CD4-positive, alpha-beta memory T cell (primary cell): ENCODE results near the gene RASGRF1. TPM values are rescaled to one million over a fixed set of nuclear protein-coding genes. Genes with fewer than 3 reads are reported as not detected.

Source experiments
- CTCF ChIA-PET: fragments of 350-600 bp; sonication (Branson Sonifier 250); formaldehyde crosslinking; loops from one replicate; lab custom pipeline; 2021; ENCODE audit warnings: inconsistent platforms; ENCODE audit not compliant: partially characterized antibody; lab: Charles Lee
- POLR2A ChIA-PET: fragments of 350-600 bp; sonication (Branson Sonifier 250); formaldehyde crosslinking; loops from one replicate; lab custom pipeline; 2021; ENCODE audit not compliant: partially characterized antibody; lab: Charles Lee
- DNase-seq, 5 donors: peaks; one replicate each; pipeline versions ENCODE4 v3.0.0 to v3.0.0-alpha.2; 2020 to 2022; ENCODE audit warnings: mixed read lengths in 1 of 5
- H3K27ac ChIP-seq: one replicate; pipeline ENCODE4 v1.7.0; 2013; ENCODE audit warnings: low read depth, low read length
- H3K27me3 ChIP-seq: 2 replicates; pipeline ENCODE4 v1.7.0; 2013; ENCODE audit warnings: mild to moderate bottlenecking, low read length, moderate library complexity; ENCODE audit not compliant: insufficient read depth
- H3K36me3 ChIP-seq: 2 replicates; pipeline ENCODE4 v1.7.0; 2013; ENCODE audit warnings: mild to moderate bottlenecking, low read length, moderate library complexity; ENCODE audit not compliant: insufficient read depth
- H3K4me1 ChIP-seq: 2 replicates; pipeline ENCODE4 v1.7.0; 2013; ENCODE audit warnings: mild to moderate bottlenecking, low read length, moderate library complexity; ENCODE audit not compliant: insufficient read depth
- H3K4me3 ChIP-seq, 2 donors: one replicate each; pipeline ENCODE4 v1.7.0; 2013; ENCODE audit warnings: low read length in 2 of 2, mild to moderate bottlenecking in 1 of 2
- H3K9me3 ChIP-seq, 2 donors: one replicate each; pipeline ENCODE4 v1.7.0; 2013; ENCODE audit warnings: low read length in 2 of 2, control low read depth in 1 of 2; ENCODE audit not compliant: control insufficient read depth in 1 of 2
- H3K27ac Mint-ChIP-seq, 7 donors: one replicate each; pipeline ENCODE4 v1.8.0; 2020 to 2021; ENCODE audit warnings: mixed read lengths in 7 of 7, mild to moderate bottlenecking in 6 of 7, inconsistent platforms in 3 of 7, moderate library complexity in 3 of 7
- H3K27me3 Mint-ChIP-seq, 2 donors: one replicate each; pipeline ENCODE4 v1.8.0; 2020 to 2021; ENCODE audit warnings: mixed read lengths in 2 of 2
- H3K36me3 Mint-ChIP-seq, 2 donors: one replicate each; pipeline ENCODE4 v1.8.0; 2020 to 2021; ENCODE audit warnings: mixed read lengths in 2 of 2, inconsistent platforms in 1 of 2, mild to moderate bottlenecking in 1 of 2
- H3K4me1 Mint-ChIP-seq, 4 donors: one replicate each; pipeline ENCODE4 v1.8.0; 2020 to 2021; ENCODE audit warnings: mixed read lengths in 4 of 4, mild to moderate bottlenecking in 1 of 4
- H3K4me3 Mint-ChIP-seq, 8 donors: one replicate each; pipeline ENCODE4 v1.8.0; 2020 to 2021; ENCODE audit warnings: mixed read lengths in 8 of 8, mild to moderate bottlenecking in 7 of 8, moderate library complexity in 6 of 8, inconsistent platforms in 3 of 8
- H3K9me3 Mint-ChIP-seq, 8 donors: one replicate each; pipeline ENCODE4 v1.8.0; 2020 to 2021; ENCODE audit warnings: mixed read lengths in 8 of 8, mild to moderate bottlenecking in 5 of 8, inconsistent platforms in 3 of 8, moderate library complexity in 1 of 8
- intact Hi-C: fragments of 100-400 bp; cut with micrococcal nuclease; formaldehyde crosslinking; loops from one replicate; pipeline ENCODE4 v1.15.1; 2023
- polyA plus RNA-seq, 2 donors: library from polyadenylated mRNA; unstranded; fragments of 300-500 nt; fragmentation: Illumina TruSeq; gene quantifications; one replicate each; pipeline ENCODE4 v1.2.3, GENCODE V29; 2021
- total RNA-seq, 2 experiments: library from RNA; stranded (reverse); gene quantifications; one replicate each; pipeline ENCODE4 v1.2.3, GENCODE V29; 2021

RASGRF1 gene
- total and polyA plus RNA-seq, 4 experiments from 2014 or later = not detected

GRCh38 chr15:79036323-79036722 lies 54.3 kb downstream of the RASGRF1 start:
- no peak overlapping the region for H3K4me3 Mint-ChIP-seq
- intact Hi-C loops = no loop called here
- CTCF ChIA-PET = no interaction called here

GRCh38 chr15:79035814-79036213 lies 54.8 kb downstream of the RASGRF1 start:
- H3K9me3 ChIP-seq = no peaks in the 10 kb centered on the region
- intact Hi-C loops = no loop called here
- ChIA-PET POLR2A (no interaction called here), CTCF (no interaction called here)
- no peaks in the 10 kb centered on the region for H3K4me1 ChIP-seq
- no peak overlapping the region for H3K27ac ChIP-seq
- no peaks in the 10 kb centered on the region for H3K36me3 ChIP-seq
- H3K36me3 Mint-ChIP-seq = no peaks in the 10 kb centered on the region
- H3K27ac Mint-ChIP-seq = no peak overlapping the region
- no peaks in the 10 kb centered on the region for H3K4me1 Mint-ChIP-seq
- no peak overlapping the region for H3K4me3 Mint-ChIP-seq
- H3K9me3 Mint-ChIP-seq = no peaks in the 10 kb centered on the region
- DNase-seq = no peak
- no peaks in the 10 kb centered on the region for H3K27me3 ChIP-seq
- H3K4me3 ChIP-seq = no peak overlapping the region
- peaks cover 15 to 17% of the 10 kb centered on the region in 2 donors for H3K27me3 Mint-ChIP-seq

More at GRCh38 chr15:79036323-79036722, 54.3 kb downstream of the RASGRF1 start:
- Mint-ChIP-seq H3K36me3 (no peaks in the 10 kb centered on the region), H3K9me3 (peaks cover 0 to 1% (median 0%) of the 10 kb centered on the region in 8 donors), H3K27ac (no peak overlapping the region), H3K27me3 (peaks cover 16 to 19% of the 10 kb centered on the region in 2 donors), H3K4me1 (no peaks in the 10 kb centered on the region)
- Histone ChIP-seq H3K4me1 (no peaks in the 10 kb centered on the region), H3K27ac (no peak overlapping the region), H3K27me3 (no peaks in the 10 kb centered on the region), H3K9me3 (no peaks in the 10 kb centered on the region), H3K36me3 (no peaks in the 10 kb centered on the region), H3K4me3 (no peak overlapping the region)
- POLR2A ChIA-PET = no interaction called here
- no peak for DNase-seq

DNA sequence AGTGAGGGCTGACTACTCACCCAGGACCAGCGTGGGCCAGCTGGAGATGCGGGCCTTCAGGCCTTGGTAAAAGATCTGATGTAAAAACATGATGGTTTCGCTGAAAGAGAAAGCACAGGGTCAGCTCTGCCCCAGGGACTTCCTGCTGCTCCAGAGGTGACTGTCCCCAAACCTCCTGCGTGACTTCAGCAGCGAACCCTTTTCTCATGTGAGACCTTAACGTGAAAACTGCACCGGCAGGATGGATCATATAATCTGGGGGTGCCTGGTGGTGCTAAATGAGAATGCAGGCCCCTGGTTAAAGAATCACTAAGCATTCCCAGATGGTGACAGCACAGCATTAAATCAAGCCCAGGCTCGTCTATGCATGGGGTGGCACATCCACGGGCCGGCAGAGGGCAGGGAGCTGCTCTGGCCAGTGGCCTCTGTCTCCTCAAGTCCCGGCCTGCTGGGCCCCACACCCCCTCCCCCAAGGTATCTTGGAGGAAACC lies 55.4 kb downstream of the RASGRF1 start:
- no peak overlapping the region for H3K27ac Mint-ChIP-seq
- DNase-seq = no peak
- H3K27me3 ChIP-seq = no peaks in the 10 kb centered on the region
- H3K4me3 Mint-ChIP-seq = no peak overlapping the region
- no peaks in the 10 kb centered on the region for H3K4me1 Mint-ChIP-seq
- no peak overlapping the region for H3K27ac ChIP-seq
- H3K4me1 ChIP-seq = no peaks in the 10 kb centered on the region
- H3K27me3 Mint-ChIP-seq = peaks cover 13 to 14% of the 10 kb centered on the region in 2 donors
- no peaks in the 10 kb centered on the region for H3K9me3 ChIP-seq
- H3K9me3 Mint-ChIP-seq = no peaks in the 10 kb centered on the region
- ChIA-PET POLR2A (no interaction called here), CTCF (no interaction called here)
- no peaks in the 10 kb centered on the region for H3K36me3 ChIP-seq
- H3K4me3 ChIP-seq = no peak overlapping the region
- H3K36me3 Mint-ChIP-seq = no peaks in the 10 kb centered on the region
- intact Hi-C loops = no loop called here

DNA sequence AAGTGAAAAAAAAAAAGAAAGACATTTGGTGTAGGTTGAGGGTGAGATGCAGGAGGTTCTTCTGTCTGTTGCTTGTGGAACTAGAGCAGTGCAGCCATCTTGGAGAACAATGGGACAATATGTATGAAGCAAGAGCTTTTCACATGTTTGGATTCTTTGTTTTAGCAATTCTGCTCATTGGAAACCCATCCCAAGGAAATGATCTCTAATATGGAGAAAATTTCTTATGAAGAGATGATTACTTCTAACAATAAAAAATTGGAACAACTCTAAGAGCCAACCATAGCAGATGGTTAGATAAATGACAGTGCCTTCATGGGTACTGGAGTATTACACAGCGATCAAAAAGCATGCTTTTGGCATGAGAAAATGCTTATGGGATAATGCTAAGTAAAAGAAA lies 56.3 kb downstream of the RASGRF1 start:
- no peak overlapping the region for H3K27ac ChIP-seq
- no peak for DNase-seq
- no peak overlapping the region for H3K4me3 ChIP-seq
- ChIA-PET CTCF (no interaction called here), POLR2A (no interaction called here)
- no peaks in the 10 kb centered on the region for H3K36me3 ChIP-seq
- Mint-ChIP-seq H3K36me3 (no peaks in the 10 kb centered on the region), H3K4me3 (no peak overlapping the region), H3K27me3 (peaks cover 11 to 14% of the 10 kb centered on the region in 2 donors), H3K9me3 (peaks cover 0 to 1% (median 0%) of the 10 kb centered on the region in 8 donors), H3K4me1 (no peaks in the 10 kb centered on the region), H3K27ac (no peak overlapping the region)
- no peaks in the 10 kb centered on the region for H3K9me3 ChIP-seq
- no peaks in the 10 kb centered on the region for H3K27me3 ChIP-seq
- intact Hi-C loops = no loop called here
- no peaks in the 10 kb centered on the region for H3K4me1 ChIP-seq

GRCh38 chr15:79032656-79033055 lies 57.9 kb downstream of the RASGRF1 start:
- DNase-seq = no peak
- Histone ChIP-seq H3K36me3 (no peaks in the 10 kb centered on the region), H3K4me3 (no peak overlapping the region), H3K9me3 (no peaks in the 10 kb centered on the region), H3K27ac (no peak overlapping the region), H3K27me3 (no peaks in the 10 kb centered on the region), H3K4me1 (no peaks in the 10 kb centered on the region)
- CTCF ChIA-PET = no interaction called here
- no peak overlapping the region for H3K27ac Mint-ChIP-seq
- no peaks in the 10 kb centered on the region for H3K4me1 Mint-ChIP-seq
- H3K27me3 Mint-ChIP-seq = peaks cover 11 to 14% of the 10 kb centered on the region in 2 donors
- no peak overlapping the region for H3K4me3 Mint-ChIP-seq
- no peaks in the 10 kb centered on the region for H3K36me3 Mint-ChIP-seq
- POLR2A ChIA-PET = no interaction called here
- peaks cover 0 to 2% (median 0%) of the 10 kb centered on the region in 8 donors for H3K9me3 Mint-ChIP-seq
- intact Hi-C loops = no loop called here

DNA sequence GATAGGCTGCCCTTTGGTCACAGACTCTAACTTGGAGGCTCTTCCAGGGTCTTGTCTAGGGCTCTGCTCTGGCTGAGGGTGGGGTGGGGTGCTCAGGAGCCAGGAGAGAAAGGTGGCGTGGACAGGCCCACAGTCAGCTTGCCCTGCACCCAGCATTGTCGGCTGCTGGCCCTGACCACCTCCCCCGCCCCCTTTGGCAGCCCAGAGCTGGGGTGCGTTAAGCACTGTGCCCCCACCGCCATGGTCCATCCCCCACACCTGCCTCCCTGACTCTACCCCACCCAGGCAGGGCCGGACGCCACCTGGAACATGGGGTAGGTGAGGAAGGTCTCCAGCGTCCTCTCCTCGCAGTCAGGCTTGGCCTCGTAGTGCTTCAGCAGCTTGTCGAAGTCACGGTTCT lies 58.8 kb downstream of the RASGRF1 start:
- no peak overlapping the region for H3K27ac Mint-ChIP-seq

GRCh38 chr15:79031201-79031600 lies 59.4 kb downstream of the RASGRF1 start:
- Mint-ChIP-seq H3K27ac (no peak overlapping the region), H3K9me3 (peaks cover 0 to 2% (median 0%) of the 10 kb centered on the region in 8 donors), H3K27me3 (peaks cover 3 to 4% of the 10 kb centered on the region in 2 donors), H3K4me1 (no peaks in the 10 kb centered on the region), H3K4me3 (no peak overlapping the region), H3K36me3 (no peaks in the 10 kb centered on the region)
- H3K27ac ChIP-seq = no peak overlapping the region
- no peaks in the 10 kb centered on the region for H3K27me3 ChIP-seq
- H3K4me1 ChIP-seq = no peaks in the 10 kb centered on the region
- no peak for DNase-seq
- ChIA-PET CTCF (no interaction called here), POLR2A (no interaction called here)
- no peaks in the 10 kb centered on the region for H3K9me3 ChIP-seq
- no peak overlapping the region for H3K4me3 ChIP-seq
- intact Hi-C loops = no loop called here
- H3K36me3 ChIP-seq = no peaks in the 10 kb centered on the region

More for the DNA sequence above, 58.8 kb downstream of the RASGRF1 start:
- ChIA-PET CTCF (no interaction called here), POLR2A (no interaction called here)
- no peak for DNase-seq
- no peak overlapping the region for H3K27ac ChIP-seq
- Mint-ChIP-seq H3K36me3 (no peaks in the 10 kb centered on the region), H3K4me3 (no peak overlapping the region), H3K9me3 (peaks cover 0 to 2% (median 0%) of the 10 kb centered on the region in 8 donors), H3K27me3 (peaks cover 7 to 10% of the 10 kb centered on the region in 2 donors), H3K4me1 (no peaks in the 10 kb centered on the region)
- intact Hi-C loops = no loop called here
- no peaks in the 10 kb centered on the region for H3K4me1 ChIP-seq
- H3K27me3 ChIP-seq = no peaks in the 10 kb centered on the region
- H3K4me3 ChIP-seq = no peak overlapping the region
- no peaks in the 10 kb centered on the region for H3K36me3 ChIP-seq
- no peaks in the 10 kb centered on the region for H3K9me3 ChIP-seq

DNA sequence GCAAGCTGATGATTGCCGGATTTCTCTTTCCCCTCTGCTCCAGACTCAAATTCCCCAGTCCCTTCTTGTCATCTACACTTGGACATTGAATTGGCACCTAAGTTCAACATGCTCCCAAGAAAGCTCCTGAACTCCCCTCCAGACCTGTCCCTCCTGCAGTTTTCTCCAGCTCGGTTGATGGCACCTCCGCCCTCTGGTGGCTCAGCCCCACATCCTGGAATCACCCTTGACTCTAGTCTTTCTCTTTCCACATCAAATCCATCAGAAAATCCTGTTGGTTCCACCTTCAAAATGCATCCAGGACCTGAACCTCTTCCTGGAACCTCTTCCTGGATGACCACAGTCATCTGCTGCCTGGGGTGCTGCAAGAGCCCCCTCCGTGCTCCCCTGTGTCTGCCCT lies 60.1 kb downstream of the RASGRF1 start:
- H3K4me3 ChIP-seq = no peak overlapping the region
- DNase-seq = no peak
- no peak overlapping the region for H3K27ac Mint-ChIP-seq
- no peaks in the 10 kb centered on the region for H3K9me3 ChIP-seq
- H3K27me3 Mint-ChIP-seq = peaks cover 0 to 6% of the 10 kb centered on the region in 2 donors
- no peaks in the 10 kb centered on the region for H3K36me3 Mint-ChIP-seq
- H3K4me1 ChIP-seq = no peaks in the 10 kb centered on the region
- no peaks in the 10 kb centered on the region for H3K4me1 Mint-ChIP-seq
- peaks cover 0 to 2% (median 0%) of the 10 kb centered on the region in 8 donors for H3K9me3 Mint-ChIP-seq
- POLR2A ChIA-PET = no interaction called here
- intact Hi-C loops = no loop called here
- no peak overlapping the region for H3K27ac ChIP-seq
- CTCF ChIA-PET = no interaction called here
- no peaks in the 10 kb centered on the region for H3K36me3 ChIP-seq
- H3K27me3 ChIP-seq = no peaks in the 10 kb centered on the region
- no peak overlapping the region for H3K4me3 Mint-ChIP-seq
